Stimulated activated CD4-positive, alpha-beta T cell treated with anti-CD3 and anti-CD28 coated beads, Interleukin-2, amount 100 ng/mL, for 4 hours (primary cell): ENCODE results near the gene SRP54.
"Not testable (repeated sequence)": the region's sequence is repeated elsewhere in the genome, so short reads cannot be mapped to it uniquely, and the experiment has no call there.

ENCODE experiments used
- DNase-seq: peaks from one replicate; pipeline ENCODE4 v3.0.0-alpha.2; 2020; ENCODE audit warnings: low read depth

Gene SRP54

DNA sequence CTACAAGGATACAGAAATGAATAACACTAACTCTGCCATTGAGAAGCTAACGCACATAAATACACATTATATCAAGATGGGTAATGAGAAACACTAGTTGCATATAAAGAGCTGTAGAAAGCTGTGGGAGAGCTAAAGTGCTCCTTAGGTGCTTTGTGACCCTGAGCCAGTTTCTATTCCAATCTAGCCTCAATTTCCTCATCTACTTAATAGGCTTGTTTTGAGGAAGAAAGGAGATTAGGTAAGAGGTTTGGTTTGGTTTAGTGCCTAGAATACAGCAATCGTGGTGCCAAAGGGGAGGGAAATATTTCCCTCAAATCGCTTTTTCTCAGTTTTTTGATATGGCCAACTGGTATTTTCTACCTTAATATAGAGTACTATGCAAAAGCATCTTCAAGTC is 994 bp downstream of the SRP54 start:
- DNase-seq = no peak

GRCh38 chr14:34985740-34986139 is 2.9 kb downstream of the SRP54 start:
- DNase-seq = no peak

DNA sequence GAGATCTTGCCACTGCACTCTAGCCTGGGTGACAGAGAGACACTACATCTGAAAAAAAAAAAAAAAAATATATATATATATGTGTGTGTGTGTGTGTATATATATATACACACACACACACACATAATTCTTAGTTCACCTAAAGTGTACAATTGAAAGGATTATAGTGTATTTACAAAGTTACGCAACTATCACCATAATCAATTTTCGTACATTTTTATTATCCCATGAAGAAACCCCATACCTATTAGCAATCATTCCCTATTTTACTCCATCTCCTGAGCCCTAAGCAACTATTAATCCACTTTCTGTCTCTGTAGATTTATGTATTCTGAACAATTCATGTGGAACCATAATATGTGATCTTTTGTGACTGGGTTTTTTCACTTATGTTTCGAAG is 4.4 kb downstream of the SRP54 start:
- DNase-seq = no peak

GRCh38 chr14:34989762-34990161 is 7.0 kb downstream of the SRP54 start:
- no peak for DNase-seq

- DNase-seq = no peak
Observed at GRCh38 chr14:34993426-34993825, 10.6 kb downstream of the SRP54 start.

GRCh38 chr14:34994668-34995067 is 11.9 kb downstream of the SRP54 start:
- no peak for DNase-seq

DNA sequence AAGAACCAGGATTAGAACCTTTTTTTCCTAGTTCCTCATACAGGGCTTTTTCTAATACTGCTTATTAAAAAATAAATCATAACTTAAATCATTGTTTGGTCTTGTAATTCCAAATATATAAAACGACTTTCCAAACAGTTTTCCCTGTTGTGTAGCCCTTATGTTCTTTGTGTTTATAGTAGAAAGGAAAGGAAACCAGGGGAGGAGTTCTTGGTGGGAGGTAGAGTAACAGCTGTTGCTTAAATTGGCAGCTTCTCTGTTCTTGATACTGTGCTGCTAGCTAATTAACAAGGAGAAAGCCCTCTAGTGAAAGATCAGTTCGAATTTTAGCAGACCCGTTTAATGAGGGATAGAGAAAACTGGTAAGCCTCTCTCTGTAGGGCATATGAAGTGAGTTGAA is 15.0 kb downstream of the SRP54 start:
- no peak for DNase-seq

DNA sequence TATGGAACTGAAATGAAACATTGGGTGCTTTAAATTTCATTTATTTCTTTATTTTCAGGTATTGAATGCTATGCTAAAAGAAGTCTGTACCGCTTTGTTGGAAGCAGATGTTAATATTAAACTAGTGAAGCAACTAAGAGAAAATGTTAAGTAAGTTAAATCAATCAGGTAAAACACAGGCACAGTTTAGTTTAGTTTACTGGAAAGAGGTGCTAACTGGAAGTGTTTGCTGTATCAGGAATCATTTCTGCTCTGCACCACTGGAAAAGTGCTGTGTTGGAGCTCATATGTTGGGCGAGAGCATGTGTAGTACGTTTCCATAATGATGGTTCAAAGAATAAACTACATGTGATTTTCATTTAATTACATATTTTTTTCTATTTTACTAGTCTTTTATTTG is 16.7 kb downstream of the SRP54 start:
- no peak for DNase-seq

DNA sequence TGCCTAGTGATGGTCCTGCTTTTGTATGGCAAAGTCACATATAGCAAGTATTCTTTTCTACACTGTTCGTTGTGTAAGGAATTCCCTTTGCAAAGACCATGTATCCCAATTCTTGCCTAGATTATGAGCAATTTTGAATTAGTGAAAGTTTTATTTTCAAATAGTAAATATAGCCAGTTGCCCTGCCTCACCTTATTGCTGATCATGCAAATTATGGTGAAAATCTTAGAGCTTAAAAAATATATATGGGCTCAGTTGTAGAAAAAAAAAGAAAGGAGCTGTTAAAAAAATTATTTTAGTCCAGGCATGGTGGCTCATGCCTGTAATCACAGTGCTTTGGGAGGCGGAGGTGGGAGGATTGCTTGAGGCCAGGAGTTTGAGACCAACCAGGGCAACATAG is 18.8 kb downstream of the SRP54 start:
- DNase-seq = no peak

DNA sequence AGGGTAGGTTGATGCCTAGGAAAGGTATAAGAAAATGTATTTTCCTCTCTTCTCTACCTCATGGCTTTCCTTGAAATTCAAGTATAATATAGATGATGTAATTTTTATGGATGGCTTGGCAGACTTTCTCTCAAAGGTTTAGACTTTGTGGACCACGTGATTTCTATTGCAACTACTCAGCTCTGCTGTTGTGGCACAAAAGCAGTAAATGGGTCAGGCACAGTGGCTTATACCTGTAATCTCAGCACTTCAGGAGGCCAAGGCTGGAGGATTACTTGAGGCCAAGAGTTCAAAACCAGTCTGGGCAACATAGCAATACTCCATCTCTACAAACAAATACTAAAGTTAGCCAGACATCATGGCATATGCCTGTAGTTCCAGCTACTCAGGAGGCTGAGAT is 22.0 kb downstream of the SRP54 start:
- DNase-seq = no peak

DNA sequence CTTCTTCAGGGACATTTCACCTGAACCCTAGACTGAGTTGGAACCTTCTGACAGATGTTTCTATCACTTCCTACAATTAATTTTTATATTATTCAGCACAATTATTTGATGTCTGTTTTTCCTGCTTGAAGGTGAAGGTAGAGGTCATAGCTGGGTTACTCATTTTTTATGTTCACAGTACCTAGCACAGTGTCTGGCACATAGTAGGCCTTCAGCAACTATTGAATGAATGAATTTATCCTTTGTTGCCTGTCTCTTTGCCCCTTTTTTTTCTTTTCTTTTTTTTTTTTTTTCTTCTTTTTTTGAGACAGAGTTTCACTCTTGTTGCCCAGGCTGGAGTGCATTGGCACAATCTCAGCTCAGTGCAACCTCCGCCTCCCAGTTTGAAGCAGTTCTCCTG is 33.8 kb downstream of the SRP54 start:
- DNase-seq = no peak

GRCh38 chr14:35020713-35021112 is 37.9 kb downstream of the SRP54 start:
- DNase-seq = no peak

- DNase-seq = no peak
Observed at GRCh38 chr14:35028435-35028834, 45.6 kb downstream of the SRP54 start.

DNA sequence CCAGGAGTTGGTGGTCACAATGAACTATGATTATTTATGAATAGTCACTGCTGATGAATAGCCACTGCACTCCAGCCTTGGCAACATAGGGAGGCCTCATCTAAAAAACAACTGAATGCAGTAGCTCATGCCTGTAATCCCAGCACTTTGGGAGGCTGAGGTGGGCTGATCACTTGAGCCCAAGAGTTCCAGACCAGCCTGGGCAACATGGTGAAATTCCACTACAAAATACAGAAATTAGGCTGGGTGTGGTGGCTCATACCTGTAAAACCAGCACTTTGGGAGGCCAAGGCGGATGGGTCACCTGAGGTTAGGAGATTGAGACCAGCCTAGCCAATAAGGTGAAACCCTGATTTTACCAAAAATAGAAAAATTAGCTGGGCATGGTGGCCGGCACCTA is 49.8 kb downstream of the SRP54 start:
- DNase-seq = no peak

- DNase-seq = no peak
Observed at GRCh38 chr14:35034440-35034833, 51.6 kb downstream of the SRP54 start.

- DNase-seq = not testable (repeated sequence)
Observed at GRCh38 chr14:35034944-35035554, 52.3 kb downstream of the SRP54 start.

DNA sequence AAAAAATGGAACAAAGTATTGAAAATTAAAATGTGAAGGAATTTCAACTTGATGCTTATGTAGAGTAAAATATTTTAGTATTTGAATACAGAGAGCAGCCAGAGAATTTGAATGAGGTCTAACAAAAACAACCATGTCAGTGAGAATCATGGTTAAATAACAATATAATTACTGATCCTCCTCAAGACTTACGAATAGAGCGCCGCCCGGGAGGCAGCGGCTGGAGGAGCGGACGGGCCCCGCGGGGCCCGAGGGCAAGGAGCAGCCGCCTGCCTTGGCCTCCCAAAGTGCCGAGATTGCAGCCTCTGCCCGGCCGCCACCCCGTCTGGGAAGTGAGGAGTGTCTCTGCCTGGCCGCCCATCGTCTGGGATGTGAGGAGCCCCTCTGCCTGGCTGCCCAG is 55.5 kb downstream of the SRP54 start:
- DNase-seq = not testable (repeated sequence)

DNA sequence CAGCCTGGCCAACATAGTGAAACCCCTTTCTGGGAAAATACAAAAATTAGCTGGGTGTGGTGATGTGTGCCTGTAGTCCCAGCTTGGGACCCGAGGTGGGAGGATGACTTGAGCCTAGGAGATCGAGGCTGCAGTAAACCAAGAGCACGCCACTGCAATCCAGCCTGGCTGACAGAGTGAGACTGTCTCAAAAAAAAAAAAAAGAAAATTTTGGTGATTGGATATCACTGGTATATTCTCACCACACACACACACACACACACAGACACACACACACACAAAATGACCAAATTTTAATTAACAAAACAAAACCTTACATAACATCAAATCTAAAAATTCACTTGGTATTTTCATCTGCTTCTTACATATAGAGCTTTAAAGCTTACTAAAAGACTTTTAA is 59.8 kb downstream of the SRP54 start:
- DNase-seq = no peak

- no peak for DNase-seq
Observed at GRCh38 chr14:35043046-35043445, 60.3 kb downstream of the SRP54 start.

DNA sequence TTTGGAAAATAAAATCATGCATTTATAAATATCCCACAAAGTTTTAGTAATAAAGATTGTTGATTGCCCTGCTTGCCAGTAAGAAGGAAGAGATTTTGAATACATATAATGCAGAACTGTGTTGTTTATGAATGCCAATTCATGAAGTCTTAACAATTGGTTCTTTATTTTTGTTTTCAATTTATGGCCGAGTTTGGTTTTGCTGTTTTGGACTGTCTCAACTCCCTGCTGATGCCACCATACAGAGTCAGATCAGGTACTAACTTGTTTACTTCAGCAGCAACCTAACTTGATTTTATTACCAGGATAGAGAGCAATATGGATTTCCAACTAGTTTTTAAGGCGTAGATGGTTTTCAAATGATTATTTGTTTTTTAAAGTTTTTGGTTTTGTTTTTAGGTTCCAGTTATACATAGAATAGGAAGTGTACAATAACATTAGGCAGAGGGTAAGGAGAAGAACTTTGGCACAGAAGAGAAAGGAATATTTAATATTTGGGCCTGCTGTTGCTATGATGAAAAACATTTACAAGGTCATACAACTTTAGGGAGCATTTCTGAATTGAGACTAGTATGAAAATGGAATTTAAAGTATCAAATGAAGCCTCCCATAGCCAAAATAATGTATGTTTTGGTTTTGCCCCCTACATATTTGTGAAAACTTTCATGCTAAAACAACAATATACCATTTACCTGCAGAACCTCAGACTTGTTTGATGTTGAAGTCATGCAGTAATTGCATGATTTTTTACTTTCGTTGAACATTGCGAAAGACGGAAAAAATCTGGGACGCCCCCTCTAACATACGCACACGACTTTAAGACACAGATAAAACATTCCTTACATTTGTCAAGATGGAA is 62.4 kb downstream of the SRP54 start:
- no peak for DNase-seq

DNA sequence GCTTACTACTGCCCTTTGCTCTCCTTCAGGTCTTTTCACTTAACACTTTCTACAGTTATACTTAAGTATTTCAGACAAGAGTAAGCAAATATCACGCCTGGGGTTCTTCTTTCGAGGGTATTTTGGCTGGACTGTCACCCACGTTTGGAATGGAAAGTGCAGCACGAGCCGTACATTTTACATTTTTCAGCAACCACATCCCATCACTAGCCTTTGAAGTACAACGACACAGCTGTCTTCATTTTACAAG is 62.9 kb downstream of the SRP54 start:
- no peak for DNase-seq

DNA sequence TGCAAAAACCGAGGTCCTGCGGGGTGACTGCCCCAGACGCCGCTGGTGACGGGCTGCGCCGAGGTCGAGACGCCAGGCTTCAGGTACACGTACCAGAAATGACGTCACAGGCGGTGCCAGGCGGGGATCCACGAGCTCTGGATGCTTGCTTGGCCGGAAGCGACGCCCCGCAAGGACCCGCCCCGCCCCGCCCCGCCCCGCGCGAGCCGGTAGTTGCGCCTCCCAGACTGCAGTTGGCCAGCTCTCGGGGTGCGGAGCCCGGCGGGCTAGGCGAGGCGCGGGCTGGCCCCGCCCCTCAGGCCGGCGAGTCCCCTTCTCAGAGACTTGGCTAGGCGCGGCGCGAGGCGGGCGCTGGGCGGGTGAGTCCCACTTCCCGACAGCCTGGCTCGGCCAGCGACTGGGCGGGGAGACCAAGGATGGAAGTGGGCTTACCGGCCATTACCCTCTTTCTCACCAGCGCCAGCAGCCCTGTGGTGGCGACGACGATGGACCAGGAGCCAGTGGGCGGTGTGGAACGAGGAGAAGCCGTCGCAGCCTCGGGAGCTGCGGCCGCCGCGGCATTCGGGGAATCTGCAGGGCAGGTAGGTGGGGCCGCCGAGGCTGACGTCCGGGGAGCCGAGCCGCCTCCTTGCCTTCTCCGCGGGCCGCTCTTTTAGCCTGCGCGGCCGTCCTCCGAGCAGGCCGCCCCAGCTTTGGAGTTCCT is 63.4 kb downstream of the SRP54 start, which contains the start of gene FAM177A1:
TSS of gene FAM177A1 (plus strand) at position 225 of the 703 bp plus-strand sequence. CDS start at position 417, 192 bp downstream.
- peak; percentile 97 for DNase-seq
